Fibroblast of the aortic adventitia (primary cell): ENCODE data around the gene MAN2A2. TPM values are rescaled to one million over a fixed set of nuclear protein-coding genes. Genes with fewer than 3 reads are reported as not detected.
A peak's percentile ranks its signal among the peaks of the same experiment; 100 is the strongest.

Experiments
- DNase-seq: peaks from one replicate; pipeline ENCODE4 v3.0.0-alpha.2; 2010; ENCODE audit warnings: low read depth
- H3K4me3 ChIP-seq: 2 replicates; pipeline ENCODE4 v1.5.1; 2011; ENCODE audit warnings: low read depth, mild to moderate bottlenecking, control low read depth, low read length, moderate library complexity
- total RNA-seq: library from RNA; depleted of rRNA; stranded (reverse); fragments of >200 nt; gene quantifications from 2 replicates; pipeline ENCODE4 v1.2.3, GENCODE V29; 2012; ENCODE audit warnings: low replicate concordance
- TF ChIP-seq, protein P1 (sequence below): IDR thresholded peaks from 2 replicates; pipeline ENCODE4 v1.5.1; 2011; ENCODE audit warnings: mild to moderate bottlenecking, low read length, control low read depth, inconsistent platforms; ENCODE audit not compliant: insufficient read depth

MAN2A2 gene
- total RNA-seq: 5.2 and 11.0 TPM in 2 replicates

DNA sequence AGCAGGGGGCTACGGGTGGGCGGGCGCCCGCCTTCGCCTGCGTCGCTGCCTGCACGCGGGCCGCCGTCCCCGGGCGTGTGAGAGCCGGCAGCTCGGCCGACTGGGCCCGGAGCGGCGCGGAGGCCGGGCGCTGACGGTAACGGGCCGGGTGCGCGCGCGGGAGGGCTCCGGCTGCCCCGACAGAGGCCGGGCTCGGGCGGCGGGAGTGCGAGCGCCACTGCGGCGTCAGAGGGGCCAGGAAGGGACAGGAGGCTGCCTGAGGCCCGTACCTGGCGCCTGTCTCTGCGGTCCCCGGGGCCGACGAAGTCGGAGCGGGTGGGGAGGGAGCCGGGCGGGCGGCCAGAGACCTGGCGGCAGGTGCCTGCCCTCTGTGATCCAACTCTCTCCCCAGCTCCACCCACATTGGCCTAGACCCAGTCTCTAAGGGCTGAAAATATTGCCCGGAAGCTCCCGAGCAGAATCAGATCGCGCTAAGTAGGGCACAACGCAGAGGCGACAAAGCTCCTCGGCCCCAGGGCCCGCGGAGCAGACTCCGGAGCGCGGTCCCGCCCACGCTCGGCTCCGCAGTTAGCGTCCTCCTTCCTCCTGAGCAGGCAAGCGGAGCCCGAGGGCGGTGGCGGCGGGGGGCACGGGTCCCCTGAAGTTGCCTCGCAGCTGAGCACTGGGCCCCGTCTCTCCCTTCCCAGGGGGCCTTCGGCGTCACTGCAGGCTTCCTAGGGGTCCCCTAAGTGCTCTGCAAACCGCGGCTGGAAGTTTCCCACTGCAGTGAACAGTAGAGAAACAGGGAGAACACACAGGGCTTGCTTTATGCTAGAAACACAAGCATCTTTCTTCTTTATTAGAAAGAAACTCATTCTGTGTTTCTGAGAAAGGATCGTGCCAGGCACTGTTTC is at the start of gene MAN2A2:
Gene MAN2A2 (plus strand): TSS at position 463 of the 893 bp plus-strand sequence. CDS start 906 bp downstream, outside the sequence.
- H3K4me3 ChIP-seq: peak within 1 kb of the TSS; percentile 84
- DNase-seq: peak; percentile 28
- TF ChIP-seq, protein P1, sequence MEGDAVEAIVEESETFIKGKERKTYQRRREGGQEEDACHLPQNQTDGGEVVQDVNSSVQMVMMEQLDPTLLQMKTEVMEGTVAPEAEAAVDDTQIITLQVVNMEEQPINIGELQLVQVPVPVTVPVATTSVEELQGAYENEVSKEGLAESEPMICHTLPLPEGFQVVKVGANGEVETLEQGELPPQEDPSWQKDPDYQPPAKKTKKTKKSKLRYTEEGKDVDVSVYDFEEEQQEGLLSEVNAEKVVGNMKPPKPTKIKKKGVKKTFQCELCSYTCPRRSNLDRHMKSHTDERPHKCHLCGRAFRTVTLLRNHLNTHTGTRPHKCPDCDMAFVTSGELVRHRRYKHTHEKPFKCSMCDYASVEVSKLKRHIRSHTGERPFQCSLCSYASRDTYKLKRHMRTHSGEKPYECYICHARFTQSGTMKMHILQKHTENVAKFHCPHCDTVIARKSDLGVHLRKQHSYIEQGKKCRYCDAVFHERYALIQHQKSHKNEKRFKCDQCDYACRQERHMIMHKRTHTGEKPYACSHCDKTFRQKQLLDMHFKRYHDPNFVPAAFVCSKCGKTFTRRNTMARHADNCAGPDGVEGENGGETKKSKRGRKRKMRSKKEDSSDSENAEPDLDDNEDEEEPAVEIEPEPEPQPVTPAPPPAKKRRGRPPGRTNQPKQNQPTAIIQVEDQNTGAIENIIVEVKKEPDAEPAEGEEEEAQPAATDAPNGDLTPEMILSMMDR: no peak

DNA sequence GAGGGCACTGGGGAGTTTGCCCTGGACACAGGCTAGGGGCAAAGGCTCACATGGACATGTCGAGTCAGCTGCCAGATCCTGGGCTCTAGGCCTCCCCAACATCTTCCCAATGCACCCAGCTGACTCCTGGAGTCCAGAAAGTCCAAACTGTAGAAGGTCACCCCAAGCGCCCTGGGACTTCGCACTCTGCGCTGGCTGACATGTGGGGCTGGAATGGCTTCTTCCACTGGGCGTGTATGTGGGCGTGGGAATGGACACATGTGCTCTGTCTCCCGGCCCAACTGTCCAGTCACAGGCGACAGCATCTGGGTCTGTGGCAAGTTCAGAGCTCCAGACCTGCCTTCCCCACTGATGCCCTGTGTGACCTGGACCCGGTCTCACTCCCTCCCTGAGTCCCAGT is 48.0 kb upstream of the MAN2A2 start:
- no peak for DNase-seq
- TF ChIP-seq, protein P1: no peak
- no peak overlapping the region for H3K4me3 ChIP-seq

DNA sequence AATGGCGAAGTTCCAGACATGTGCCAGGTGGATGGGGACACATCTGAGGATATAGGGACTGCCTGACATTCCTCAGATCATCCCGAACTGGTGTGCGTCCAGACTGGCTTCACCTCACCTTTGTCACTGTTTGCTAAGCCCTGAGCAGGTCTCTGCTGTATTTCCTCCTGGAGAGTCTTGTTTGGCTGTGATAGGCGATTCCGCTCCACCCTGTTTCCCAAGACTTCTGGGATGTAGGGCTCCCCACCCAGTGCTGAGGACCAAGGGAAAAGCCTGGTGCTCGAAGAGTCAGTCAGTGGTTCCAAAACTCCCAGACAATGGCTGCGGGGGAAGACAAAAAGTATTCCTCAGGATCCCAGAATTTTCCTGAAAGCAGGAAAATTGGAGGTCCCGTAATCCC is 45.8 kb upstream of the MAN2A2 start:
- DNase-seq: no peak
- H3K4me3 ChIP-seq: no peak overlapping the region
- TF ChIP-seq, protein P1: no peak

DNA sequence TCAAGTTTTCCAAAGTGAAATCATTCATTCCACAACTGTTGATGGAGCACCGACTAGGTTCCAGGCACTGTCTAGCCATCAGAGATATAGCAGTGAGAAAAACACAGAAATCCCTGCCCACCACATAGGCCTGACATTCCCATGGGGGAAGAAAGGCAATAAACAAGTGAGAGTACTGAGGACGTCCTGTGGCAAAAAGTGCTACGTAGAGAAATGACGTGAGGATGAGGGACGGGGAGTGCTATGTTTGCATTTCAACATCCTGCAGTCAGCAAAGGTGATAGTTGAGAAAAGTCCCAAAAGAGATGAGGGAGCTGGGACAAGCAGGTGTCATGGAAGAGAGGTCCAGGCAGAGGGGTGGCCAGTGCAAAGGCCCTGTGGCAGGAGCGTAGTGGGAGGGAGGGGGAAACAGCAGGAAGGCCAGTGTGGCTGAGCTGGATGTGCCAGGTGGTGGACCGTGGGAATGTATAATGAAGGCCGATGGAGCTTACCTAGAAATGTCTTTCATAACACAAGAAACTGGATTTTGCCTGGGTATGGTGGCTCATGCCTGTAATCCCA is 45.1 kb upstream of the MAN2A2 start:
- DNase-seq: no peak
- TF ChIP-seq, protein P1: no peak
- no peak overlapping the region for H3K4me3 ChIP-seq

DNA sequence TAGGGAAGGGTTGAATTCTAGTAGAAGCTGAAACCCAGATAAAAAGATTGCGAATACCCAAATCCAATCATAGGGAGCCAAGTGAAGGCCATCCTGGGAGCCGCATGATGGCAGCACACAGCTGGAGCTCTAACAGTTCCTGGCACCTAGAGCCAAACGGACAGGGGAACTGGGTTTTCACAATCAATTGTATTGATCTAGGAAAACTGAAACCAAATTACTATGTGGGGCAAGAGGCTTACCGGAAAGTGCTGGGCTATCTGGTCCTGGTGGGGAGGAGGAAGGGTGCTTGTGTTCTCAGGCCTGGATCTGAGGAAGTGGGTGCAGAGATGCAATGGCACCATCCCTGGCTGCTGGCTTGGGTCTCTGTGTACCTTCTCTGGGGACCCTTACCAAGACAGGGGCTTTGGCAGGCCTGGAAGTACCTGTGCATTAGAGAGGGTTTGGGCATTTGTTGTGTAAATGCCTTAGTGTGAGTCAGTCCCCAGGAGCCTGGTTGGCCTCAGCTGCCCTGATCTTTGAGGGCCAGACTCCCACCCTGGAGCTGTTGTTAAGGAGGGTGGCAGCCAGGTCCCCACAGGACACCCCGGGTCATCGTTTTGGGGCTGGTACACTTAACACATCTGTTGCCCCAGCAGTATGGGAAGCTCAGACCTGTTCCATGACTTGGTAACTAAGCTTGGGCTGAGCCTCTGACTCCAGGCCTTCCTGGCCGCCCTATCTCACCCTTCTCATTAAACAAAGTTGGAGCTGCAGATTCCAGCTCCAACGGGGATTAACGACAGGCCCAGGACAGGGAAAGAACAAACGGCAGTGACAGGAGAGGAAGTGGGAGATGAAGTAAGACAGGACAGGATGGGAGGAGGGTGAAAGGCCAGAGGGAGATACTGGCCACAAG is 43.6 kb upstream of the MAN2A2 start:
- TF ChIP-seq, protein P1: peak; percentile 14
- H3K4me3 ChIP-seq: no peak overlapping the region
- DNase-seq: no peak

DNA sequence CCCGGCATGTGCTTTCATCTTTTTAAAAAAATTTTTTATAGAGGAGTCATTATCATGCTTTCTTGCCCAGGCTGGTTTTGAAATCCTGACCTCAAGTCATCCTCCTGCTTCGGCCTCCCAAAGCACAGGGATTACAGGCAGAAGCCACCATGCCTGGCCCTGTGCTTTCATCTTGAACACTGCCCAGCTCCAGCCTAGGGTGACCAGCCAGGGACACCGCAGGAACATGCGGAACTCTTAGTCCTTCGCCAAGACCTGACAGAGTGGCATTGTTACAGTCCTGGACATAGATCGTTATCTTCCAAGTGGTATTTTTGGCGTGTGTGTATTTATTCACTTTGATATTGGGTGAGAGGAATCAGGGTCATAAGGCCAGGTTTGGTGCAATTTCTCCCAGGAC is 42.7 kb upstream of the MAN2A2 start:
- H3K4me3 ChIP-seq: no peak overlapping the region
- no peak for DNase-seq
- TF ChIP-seq, protein P1: no peak
